HG02623 (cell line): ENCODE data around the gene FKBP14.

Experiments
- ATAC-seq: cut with Tn5 transposase; IDR thresholded peaks from one replicate; pipeline ENCODE4 v1.9.1; 2021; ENCODE audit warnings: moderate library complexity; ENCODE audit not compliant: unreplicated experiment

The FKBP14 gene

DNA sequence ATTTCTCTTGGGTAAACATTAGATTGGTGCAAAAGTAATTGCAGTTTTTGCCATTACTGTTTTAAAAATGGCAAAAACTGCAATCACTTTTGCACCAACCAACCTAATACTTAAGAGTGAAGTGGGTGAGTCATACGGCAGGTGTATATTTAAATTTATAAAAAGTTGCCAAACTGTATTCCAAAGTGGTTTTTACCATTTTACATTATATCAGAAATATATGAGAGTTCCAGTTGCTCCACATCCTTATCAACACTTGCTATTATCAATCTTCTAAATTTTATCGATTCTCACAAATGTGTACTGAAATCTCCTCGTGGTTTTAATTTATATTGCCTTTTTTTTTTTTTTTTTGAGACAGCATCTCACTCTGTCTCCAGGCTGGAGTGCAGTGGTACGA is 33.4 kb downstream of the FKBP14 start:
- ATAC-seq, result no peak

DNA sequence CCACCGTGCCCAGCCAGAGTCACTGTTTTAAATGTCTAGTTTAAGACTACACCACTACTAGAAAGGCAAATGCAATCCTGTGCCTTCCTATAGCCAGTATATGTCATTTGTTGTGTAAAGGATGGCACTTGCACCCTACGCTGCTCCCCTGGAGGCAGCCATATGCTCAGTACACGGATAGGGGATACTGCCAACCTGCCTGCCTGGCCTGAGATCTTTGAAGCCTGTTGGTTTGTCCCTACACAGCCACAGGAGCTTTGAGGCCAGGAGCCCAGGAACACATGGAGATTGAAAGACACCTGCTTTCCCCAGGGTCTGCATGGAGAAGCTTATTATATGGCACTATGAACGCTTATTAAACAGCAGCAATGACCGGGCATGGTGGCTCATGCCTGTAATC is 34.6 kb downstream of the FKBP14 start:
- ATAC-seq, result no peak

DNA sequence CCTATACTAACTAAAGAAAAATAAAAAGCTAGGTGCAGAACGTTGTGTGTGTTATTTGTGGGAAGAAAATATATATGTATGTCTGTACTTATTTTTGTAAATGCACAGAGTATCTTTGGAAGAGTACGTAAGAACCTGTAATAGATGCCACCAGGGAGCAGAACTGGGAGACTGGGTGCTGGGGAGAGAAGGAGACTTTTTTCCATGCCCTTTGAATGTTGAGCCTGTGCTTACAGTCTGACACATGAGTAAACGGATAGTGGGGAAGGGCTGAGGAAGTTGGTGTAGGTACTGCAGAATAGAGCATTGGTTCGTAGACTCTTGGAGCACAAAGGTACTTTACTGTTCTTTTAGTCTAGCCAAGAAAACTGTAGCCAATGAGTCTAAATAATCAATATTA is 35.6 kb downstream of the FKBP14 start:
- no peak for ATAC-seq

GRCh38 chr7:29989257-29989995 is 37.1 kb downstream of the FKBP14 start, which contains the start of gene SCRN1:
Gene SCRN1 (minus strand): TSS chr7:29989801. CDS start chr7:29969067, 20,734 bp downstream.
- peak; percentile 36 for ATAC-seq

- ATAC-seq, result peak; percentile 29
These were observed 37.9 kb downstream of the FKBP14 start for GRCh38 chr7:29988424-29989256.

DNA sequence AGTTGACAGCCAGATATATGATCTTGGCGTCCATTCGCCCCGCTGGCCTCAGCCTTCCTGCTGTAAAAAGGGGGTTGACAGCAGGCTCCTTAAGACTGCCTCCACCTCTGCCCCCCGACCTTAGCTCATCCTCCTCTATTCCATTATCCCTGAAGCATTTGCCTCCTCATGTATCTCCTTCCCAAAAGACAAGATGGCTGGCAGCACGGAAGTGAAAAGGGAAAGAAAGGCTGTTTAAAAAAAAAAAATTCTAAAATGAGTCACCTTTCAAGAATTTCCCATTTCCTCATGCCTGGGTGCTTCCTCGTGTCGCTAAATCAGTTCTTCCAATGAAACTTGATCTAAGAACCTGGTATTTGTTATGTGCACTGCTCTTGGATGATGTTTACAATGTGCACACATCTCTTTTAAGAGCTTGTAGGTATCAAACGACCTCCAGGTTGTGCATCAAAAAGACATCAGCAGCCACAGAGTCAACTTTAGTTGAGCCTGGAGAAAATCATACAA is 38.6 kb downstream of the FKBP14 start:
- no peak for ATAC-seq

DNA sequence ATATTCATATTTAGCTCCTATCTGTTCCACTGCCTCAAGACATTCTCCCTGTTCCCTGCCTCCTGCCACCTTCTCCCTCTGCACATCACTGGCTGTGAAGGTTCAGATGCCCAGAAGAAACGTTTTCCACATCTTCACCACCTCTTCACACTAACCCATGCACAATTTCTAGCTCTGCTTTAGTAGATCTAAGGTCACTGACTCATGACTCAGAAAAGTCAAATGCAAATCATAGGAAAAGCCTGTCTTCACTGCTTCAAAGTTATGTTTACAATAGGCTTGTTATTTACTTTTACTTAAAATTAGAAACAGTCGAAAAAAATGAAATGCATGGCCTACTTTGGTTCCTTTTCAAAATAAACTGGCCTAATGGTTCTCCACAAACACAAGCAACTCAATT is 39.4 kb downstream of the FKBP14 start:
- ATAC-seq, result no peak

- no peak for ATAC-seq
These were observed 46.4 kb downstream of the FKBP14 start for GRCh38 chr7:29980151-29980550.

- no peak for ATAC-seq
These were observed 48.4 kb downstream of the FKBP14 start for GRCh38 chr7:29977886-29978651.

- no peak for ATAC-seq
These were observed 49.7 kb downstream of the FKBP14 start for GRCh38 chr7:29976673-29977415.

GRCh38 chr7:29976266-29976665 is 50.2 kb downstream of the FKBP14 start:
- ATAC-seq, result no peak

DNA sequence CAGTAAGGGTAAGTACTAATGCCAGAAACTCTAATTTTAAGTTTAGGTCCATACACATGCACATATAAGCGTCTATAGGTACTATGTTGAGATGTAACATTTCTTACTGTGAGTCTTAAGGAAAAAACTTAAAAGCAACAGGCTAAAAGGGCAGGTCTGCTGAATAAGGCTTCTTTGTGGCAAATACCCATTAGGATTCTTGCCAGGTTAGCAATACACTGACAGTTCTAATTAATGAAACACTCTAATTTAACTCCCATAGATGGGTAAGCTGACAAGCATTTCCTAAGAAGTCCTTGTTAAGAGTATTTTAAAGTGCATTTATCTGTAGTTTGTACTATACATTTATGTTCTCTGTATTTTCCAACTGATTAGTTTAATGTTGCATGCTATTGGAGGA is 50.9 kb downstream of the FKBP14 start:
- ATAC-seq, result no peak

DNA sequence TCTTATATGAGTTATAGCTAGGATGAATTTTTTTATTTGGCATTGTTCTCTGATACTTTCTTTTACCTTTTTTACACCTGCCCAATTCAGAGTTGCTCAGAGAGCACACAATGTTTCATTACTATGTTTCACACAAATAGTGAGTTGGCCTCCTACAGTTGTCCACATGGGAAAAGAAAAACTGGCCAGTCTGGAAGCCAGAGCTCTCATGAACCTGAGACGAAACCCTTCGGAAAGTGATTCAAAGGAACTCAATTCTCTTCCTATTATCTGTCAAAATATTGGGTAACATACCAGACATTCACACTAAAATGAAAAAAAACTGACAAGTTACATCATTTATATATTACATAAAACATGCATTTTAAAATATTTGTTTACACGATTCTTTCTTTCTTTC is 52.2 kb downstream of the FKBP14 start:
- no peak for ATAC-seq

- no peak for ATAC-seq
These were observed 54.2 kb downstream of the FKBP14 start for GRCh38 chr7:29972315-29972669.

GRCh38 chr7:29971566-29972314 is 54.8 kb downstream of the FKBP14 start:
- ATAC-seq, result no peak

DNA sequence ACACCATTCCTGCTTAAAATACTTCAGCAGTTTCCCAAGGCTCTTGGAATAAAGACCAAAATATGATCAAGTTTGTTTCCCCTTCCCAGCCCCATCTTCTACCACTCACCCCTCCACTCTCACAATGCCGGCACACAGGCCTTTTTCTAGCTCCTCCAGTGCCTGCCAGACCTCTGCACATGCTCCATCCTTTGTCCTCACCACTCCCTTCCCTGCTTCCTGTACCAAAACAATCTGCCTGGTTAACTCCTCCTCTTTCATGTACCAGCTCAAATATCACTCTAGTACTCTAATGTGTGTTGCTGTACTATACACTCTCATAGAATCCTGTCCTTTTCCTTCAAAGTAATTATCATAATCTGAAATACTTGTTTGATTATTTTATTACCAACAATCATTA is 56.3 kb downstream of the FKBP14 start:
- no peak for ATAC-seq

- no peak for ATAC-seq
These were observed 56.8 kb downstream of the FKBP14 start for GRCh38 chr7:29969738-29970137.

DNA sequence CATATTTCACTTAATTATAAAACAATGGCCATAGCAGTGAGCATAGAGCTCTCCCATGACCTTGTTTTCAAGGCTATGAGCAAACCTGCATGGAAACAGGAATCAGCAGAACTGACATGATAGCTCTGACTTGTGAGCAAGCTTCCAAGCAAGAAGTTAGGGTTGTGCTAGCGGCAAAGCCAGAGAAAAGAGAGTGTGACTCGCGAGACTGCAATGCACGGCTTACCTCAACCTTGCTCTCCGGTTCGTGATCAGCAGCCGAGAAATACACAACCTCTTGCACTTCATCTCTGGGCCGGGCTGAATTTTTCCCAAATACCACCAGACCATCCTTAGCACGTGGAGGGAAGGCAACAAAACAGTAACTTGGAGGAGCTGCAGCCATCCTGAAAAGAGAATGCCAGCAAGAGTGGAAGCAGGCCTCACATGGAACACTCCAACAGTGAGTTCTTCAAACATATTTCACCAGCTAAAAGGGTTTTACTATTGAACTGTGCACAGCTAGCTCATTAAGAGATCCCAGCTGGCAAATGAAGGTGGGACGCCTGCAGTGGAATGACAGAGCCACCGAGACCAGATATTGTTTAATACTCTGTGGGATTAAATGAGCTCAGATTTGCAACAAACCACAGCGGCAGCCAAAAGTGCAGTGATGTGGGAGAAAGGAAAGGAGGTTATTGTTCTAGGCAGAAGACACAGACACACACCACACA is 57.7 kb downstream of the FKBP14 start:
- no peak for ATAC-seq

DNA sequence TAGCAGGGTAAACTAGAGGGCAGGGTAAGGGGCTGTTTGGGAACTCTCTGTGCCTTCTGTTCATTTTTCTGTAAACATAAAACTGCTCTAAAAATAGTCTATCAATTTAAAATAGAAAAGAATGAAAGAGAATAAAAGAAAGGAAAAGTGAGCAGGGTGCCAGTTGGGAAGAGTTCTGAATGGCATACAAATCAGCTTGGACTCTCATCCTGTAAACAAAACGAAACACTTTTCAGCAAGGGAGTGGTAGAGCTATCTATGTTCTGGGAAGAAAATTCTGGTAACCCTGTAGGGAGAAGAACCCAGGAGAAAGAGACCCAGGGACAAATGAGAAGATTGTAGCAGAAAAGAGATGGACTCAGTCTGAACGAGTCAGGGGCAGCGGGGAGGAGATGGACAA is 61.5 kb downstream of the FKBP14 start:
- ATAC-seq, result no peak
